WTC11 (cell line): ENCODE results near the gene PRKCE. TPM values are rescaled to one million over a fixed set of nuclear protein-coding genes. Genes with fewer than 3 reads are reported as not detected.

Experiments
- ATAC-seq: fragments of 200-7000 bp; cut with Tn5 transposase; 2 replicates; pipeline ENCODE4 v1.10.0; 2021; ENCODE audit warnings: mild to moderate bottlenecking, moderate library complexity
- CTCF ChIA-PET: fragments of 300-600 bp; sonication (Branson Sonifier 250); formaldehyde crosslinking; loops from one replicate; lab custom pipeline; 2021; ENCODE audit warnings: antibody characterized with exemption; lab: Charles Lee
- POLR2A ChIA-PET: fragments of 350-600 bp; sonication (Branson Sonifier 250); formaldehyde crosslinking; loops from one replicate; lab custom pipeline; 2021; ENCODE audit warnings: antibody characterized with exemption; lab: Charles Lee
- DNase-seq: peaks from one replicate; pipeline ENCODE4 v3.0.0; 2021; ENCODE audit warnings: low spot score
- H3K27ac Mint-ChIP-seq: 2 replicates; pipeline ENCODE4 v1.8.0; 2021; ENCODE audit warnings: mixed read lengths
- H3K27me3 Mint-ChIP-seq: 2 replicates; pipeline ENCODE4 v1.8.0; 2021; ENCODE audit warnings: low read depth, mild to moderate bottlenecking, moderate library complexity, mixed read lengths
- H3K36me3 Mint-ChIP-seq: 2 replicates; pipeline ENCODE4 v1.8.0; 2021; ENCODE audit warnings: mixed read lengths
- H3K4me1 Mint-ChIP-seq: 2 replicates; pipeline ENCODE4 v1.8.0; 2022; ENCODE audit warnings: mixed read lengths
- H3K4me3 Mint-ChIP-seq: 2 replicates; pipeline ENCODE4 v1.8.0; 2021; ENCODE audit warnings: mild to moderate bottlenecking, moderate library complexity, mixed read lengths
- H3K9me3 Mint-ChIP-seq: 2 replicates; pipeline ENCODE4 v1.8.0; 2021; ENCODE audit warnings: mixed read lengths
- AFF4 ChIP-seq: sonication (generic); formaldehyde crosslinking; IDR thresholded peaks from 2 replicates; pipeline ENCODE4 v1.8.1; 2023; ENCODE audit warnings: mild to moderate bottlenecking, missing genetic modification reagents, borderline replicate concordance
- ATF2 ChIP-seq: sonication (generic); formaldehyde crosslinking; IDR thresholded peaks from 2 replicates; pipeline ENCODE4 v1.8.1; 2022; ENCODE audit warnings: low read depth, missing genetic modification reagents, borderline replicate concordance
- CBFB ChIP-seq: sonication (generic); formaldehyde crosslinking; IDR thresholded peaks from 2 replicates; pipeline ENCODE4 v1.8.1; 2022; ENCODE audit warnings: mild to moderate bottlenecking, low read depth, missing genetic modification reagents
- FOXP4 ChIP-seq: sonication (generic); formaldehyde crosslinking; IDR thresholded peaks from 2 replicates; pipeline ENCODE4 v1.8.0; 2022; ENCODE audit warnings: mild to moderate bottlenecking, missing genetic modification reagents
- GRHL2 ChIP-seq: fragments of 250-450 bp; sonication (Bioruptor Pico); IDR thresholded peaks from 2 replicates; pipeline ENCODE4 v1.8.0; 2022; ENCODE audit warnings: mild to moderate bottlenecking, moderate library complexity; ENCODE audit not compliant: insufficient replicate concordance, severe bottlenecking
- GTF2I ChIP-seq: fragments of 250-450 bp; sonication (Bioruptor Pico); conservative IDR thresholded peaks from 2 replicates; pipeline ENCODE4 v1.4.0; 2021; ENCODE audit warnings: mild to moderate bottlenecking
- HMGA2 ChIP-seq: fragments of 250-450 bp; sonication (Bioruptor Pico); IDR thresholded peaks from 2 replicates; pipeline ENCODE4 v1.4.0; 2021; ENCODE audit warnings: mild to moderate bottlenecking, moderate library complexity
- NR2C2 ChIP-seq: sonication (generic); formaldehyde crosslinking; IDR thresholded peaks from 2 replicates; pipeline ENCODE4 v1.8.0; 2022; ENCODE audit warnings: mild to moderate bottlenecking, missing genetic modification reagents
- OVOL2 ChIP-seq: fragments of 250-450 bp; sonication (Bioruptor Pico); IDR thresholded peaks from 2 replicates; pipeline ENCODE4 v1.9.0; 2021; ENCODE audit warnings: mild to moderate bottlenecking, borderline replicate concordance
- PRRX2 ChIP-seq: fragments of 250-450 bp; sonication (Bioruptor Pico); IDR thresholded peaks from 2 replicates; pipeline ENCODE4 v1.8.0; 2021; ENCODE audit warnings: mild to moderate bottlenecking
- RORB ChIP-seq: fragments of 250-450 bp; sonication (Bioruptor Pico); IDR thresholded peaks from 2 replicates; pipeline ENCODE4 v1.9.0; 2021; ENCODE audit warnings: mild to moderate bottlenecking
- TEAD1 ChIP-seq: sonication (generic); formaldehyde crosslinking; IDR thresholded peaks from 2 replicates; pipeline ENCODE4 v1.8.0; 2022; ENCODE audit warnings: mild to moderate bottlenecking, missing genetic modification reagents
- ZBTB21 ChIP-seq: sonication (generic); formaldehyde crosslinking; IDR thresholded peaks from 2 replicates; pipeline ENCODE4 v1.8.1; 2023; ENCODE audit warnings: mild to moderate bottlenecking, missing genetic modification reagents, borderline replicate concordance
- ZNF138 ChIP-seq: sonication (generic); formaldehyde crosslinking; conservative IDR thresholded peaks from 2 replicates; pipeline ENCODE4 v1.8.1; 2022; ENCODE audit warnings: mild to moderate bottlenecking, moderate library complexity, missing genetic modification reagents
- ZNF219 ChIP-seq: sonication (generic); formaldehyde crosslinking; IDR thresholded peaks from 2 replicates; pipeline ENCODE4 v1.8.0; 2023; ENCODE audit warnings: missing genetic modification reagents, mild to moderate bottlenecking, borderline replicate concordance
- ZNF396 ChIP-seq: fragments of 250-450 bp; sonication (Bioruptor Pico); IDR thresholded peaks from 2 replicates; pipeline ENCODE4 v1.8.0; 2021; ENCODE audit warnings: mild to moderate bottlenecking, moderate library complexity, borderline replicate concordance
- ZNF425 ChIP-seq: fragments of 250-450 bp; sonication (Bioruptor Pico); conservative IDR thresholded peaks from 2 replicates; pipeline ENCODE4 v1.9.0; 2021; ENCODE audit warnings: mild to moderate bottlenecking
- ZNF671 ChIP-seq: fragments of 250-450 bp; sonication (Bioruptor Pico); IDR thresholded peaks from 2 replicates; pipeline ENCODE4 v1.8.0; 2021; ENCODE audit warnings: mild to moderate bottlenecking
- total RNA-seq: library from RNA; stranded (reverse); gene quantifications from 3 replicates; pipeline ENCODE4 v1.2.3, GENCODE V29; 2021
- TF ChIP-seq, protein P1 (sequence below): sonication (generic); formaldehyde crosslinking; IDR thresholded peaks from 2 replicates; pipeline ENCODE4 v1.8.0; 2022; ENCODE audit warnings: mild to moderate bottlenecking, missing genetic modification reagents

The PRKCE gene
- total RNA-seq, 1 experiment from 2014 or later, result 5.8 TPM

DNA sequence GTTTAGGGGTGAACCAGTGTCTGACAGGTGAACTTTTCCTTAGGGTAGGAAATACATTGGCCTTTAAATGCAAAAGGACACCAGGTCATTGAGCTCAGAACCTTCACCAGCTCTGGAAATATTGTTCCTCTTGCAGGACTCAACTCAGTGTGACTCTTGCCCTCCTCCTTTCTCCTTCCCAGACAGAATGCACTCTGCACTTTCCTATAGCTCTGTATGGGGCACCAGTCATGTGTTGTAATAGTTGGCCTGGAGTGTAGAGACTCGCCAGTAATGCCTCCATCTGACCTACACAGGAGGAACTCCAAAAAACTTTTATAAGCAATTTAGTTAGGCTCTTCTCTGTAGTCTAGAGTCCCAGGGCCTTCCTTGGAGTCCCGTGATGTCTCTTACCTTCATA, 397.2 kb downstream of the PRKCE start:
- H3K4me1 Mint-ChIP-seq, result peaks cover 3% of the 10 kb centered on the region; the same call in 1 of the 2 replicates
- DNase-seq (no peak), ATAC-seq (no peak)
- H3K36me3 Mint-ChIP-seq, result no peaks in the 10 kb centered on the region
- no peak for TF ChIP-seq FOXP4 (CRISPR knock-in tag)
- no peak for TF ChIP-seq ATF2 (CRISPR knock-in tag)
- no peak for TF ChIP-seq ZNF138 (CRISPR knock-in tag)
- TF ChIP-seq HMGA2, result no peak
- TF ChIP-seq, protein P1, sequence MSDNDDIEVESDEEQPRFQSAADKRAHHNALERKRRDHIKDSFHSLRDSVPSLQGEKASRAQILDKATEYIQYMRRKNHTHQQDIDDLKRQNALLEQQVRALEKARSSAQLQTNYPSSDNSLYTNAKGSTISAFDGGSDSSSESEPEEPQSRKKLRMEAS (CRISPR knock-in tag), result no peak
- TF ChIP-seq GRHL2 (CRISPR knock-in tag), result no peak
- no peak for TF ChIP-seq NR2C2 (CRISPR knock-in tag)
- no peak for TF ChIP-seq TEAD1 (CRISPR knock-in tag)
- TF ChIP-seq ZBTB21 (CRISPR knock-in tag), result no peak
- no peak for TF ChIP-seq GTF2I (CRISPR knock-in tag)
- TF ChIP-seq RORB (CRISPR knock-in tag), result no peak
- no peak for TF ChIP-seq PRRX2 (CRISPR knock-in tag)
- no peak for TF ChIP-seq OVOL2
- TF ChIP-seq ZNF396, result no peak
- ChIA-PET POLR2A (no interaction called here), CTCF (interaction anchor here (0.7 to 1.6 kb wide), 3 partner anchors 14 to 317 kb away, joined by 3 to 5 read pairs (median 3); no protein-coding TSS in a partner anchor)
- no peaks in the 10 kb centered on the region for H3K9me3 Mint-ChIP-seq
- H3K27ac Mint-ChIP-seq, result no peak overlapping the region
- no peak overlapping the region for H3K4me3 Mint-ChIP-seq
- no peaks in the 10 kb centered on the region for H3K27me3 Mint-ChIP-seq

GRCh38 chr2:46050027-46050426, 398.6 kb downstream of the PRKCE start:
- no peak for ATAC-seq

DNA sequence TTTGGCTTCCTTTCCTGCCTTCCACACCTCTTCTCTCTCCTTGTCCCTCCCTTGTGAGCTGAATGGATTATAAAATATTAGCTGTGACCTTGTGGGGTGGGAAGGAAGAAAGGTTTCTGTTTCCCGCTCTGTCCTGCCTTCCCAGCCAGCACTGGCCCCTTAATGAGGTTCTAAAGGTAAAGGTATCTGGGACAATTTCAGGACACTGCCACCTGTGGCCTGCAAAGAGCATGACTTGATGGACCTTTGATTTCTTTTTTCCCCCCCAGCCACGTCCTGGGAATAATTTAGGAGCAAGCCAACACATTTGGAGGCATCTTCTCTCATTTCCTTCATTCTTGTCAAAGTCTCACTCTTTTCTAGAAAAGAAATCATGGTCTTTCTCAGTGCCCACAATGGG, 399.0 kb downstream of the PRKCE start:
- Mint-ChIP-seq H3K27ac (no peak overlapping the region), H3K9me3 (no peaks in the 10 kb centered on the region), H3K36me3 (no peaks in the 10 kb centered on the region), H3K27me3 (no peaks in the 10 kb centered on the region), H3K4me1 (peaks cover 3% of the 10 kb centered on the region; the same call in 1 of the 2 replicates), H3K4me3 (no peak overlapping the region)
- TF ChIP-seq AFF4 (CRISPR knock-in tag) (no peak), CBFB (CRISPR knock-in tag) (no peak), NR2C2 (CRISPR knock-in tag) (no peak), ZNF219 (CRISPR knock-in tag) (no peak), ZNF671 (CRISPR knock-in tag) (no peak), ZNF425 (no peak), RORB (CRISPR knock-in tag) (no peak)
- no peak for DNase-seq
- ChIA-PET POLR2A (no interaction called here), CTCF (interaction anchor here (1.9 kb wide), 1 partner anchor 13 kb away, joined by 6 read pairs; no protein-coding TSS in a partner anchor)
- ATAC-seq, result peak; percentile 69

More at GRCh38 chr2:46050027-46050426, 398.6 kb downstream of the PRKCE start:
- H3K27me3 Mint-ChIP-seq, result no peaks in the 10 kb centered on the region
- TF ChIP-seq OVOL2, result no peak
- peaks cover 3% of the 10 kb centered on the region; the same call in 1 of the 2 replicates for H3K4me1 Mint-ChIP-seq
- no peaks in the 10 kb centered on the region for H3K36me3 Mint-ChIP-seq
- H3K27ac Mint-ChIP-seq, result no peak overlapping the region
- no peaks in the 10 kb centered on the region for H3K9me3 Mint-ChIP-seq
- DNase-seq, result no peak
- no peak overlapping the region for H3K4me3 Mint-ChIP-seq
- CTCF ChIA-PET, result interaction anchor here (1.6 to 1.9 kb wide), 2 partner anchors 13 to 316 kb away, joined by 5 to 6 read pairs; no protein-coding TSS in a partner anchor
- POLR2A ChIA-PET, result no interaction called here
